ENCODE measurements around the gene BMP7.
"Not testable (repeated sequence)": the region's sequence is repeated elsewhere in the genome, so short reads cannot be mapped to it uniquely, and the experiment has no call there.

The BMP7 gene

DNA sequence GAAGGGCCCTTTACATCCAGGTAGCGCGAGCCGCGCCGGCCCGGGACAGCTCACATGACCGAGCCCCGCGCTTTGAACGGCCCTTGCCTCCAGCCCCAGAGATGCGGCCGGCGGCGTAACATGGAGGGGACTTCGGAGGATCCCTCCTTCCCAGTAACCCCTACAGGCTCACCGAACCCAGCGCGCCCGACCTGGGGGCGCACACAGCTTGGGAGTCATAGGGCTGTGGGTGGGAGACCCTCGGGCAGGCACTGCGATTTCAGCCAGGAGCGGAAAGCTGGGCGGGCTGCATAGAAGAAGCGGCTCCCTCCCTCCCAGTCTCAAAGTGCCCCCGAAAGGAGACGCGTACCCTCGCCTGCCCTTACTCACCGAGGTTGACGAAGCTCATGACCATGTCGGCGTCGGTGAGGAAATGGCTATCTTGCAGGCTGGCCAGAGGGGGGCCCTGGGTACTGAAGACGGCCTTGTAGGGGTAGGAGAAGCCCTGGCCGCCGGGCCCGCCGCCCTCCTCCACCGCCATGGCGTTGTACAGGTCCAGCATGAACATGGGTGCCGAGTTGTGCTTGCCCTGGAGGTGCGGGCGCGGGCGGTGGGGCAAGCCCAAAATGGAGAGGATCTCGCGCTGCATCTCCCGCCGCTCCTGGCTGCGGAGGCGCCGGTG lies 975 bp downstream of the BMP7 start:
- DNase-seq (ENCODE audit: low read depth): no peak

DNA sequence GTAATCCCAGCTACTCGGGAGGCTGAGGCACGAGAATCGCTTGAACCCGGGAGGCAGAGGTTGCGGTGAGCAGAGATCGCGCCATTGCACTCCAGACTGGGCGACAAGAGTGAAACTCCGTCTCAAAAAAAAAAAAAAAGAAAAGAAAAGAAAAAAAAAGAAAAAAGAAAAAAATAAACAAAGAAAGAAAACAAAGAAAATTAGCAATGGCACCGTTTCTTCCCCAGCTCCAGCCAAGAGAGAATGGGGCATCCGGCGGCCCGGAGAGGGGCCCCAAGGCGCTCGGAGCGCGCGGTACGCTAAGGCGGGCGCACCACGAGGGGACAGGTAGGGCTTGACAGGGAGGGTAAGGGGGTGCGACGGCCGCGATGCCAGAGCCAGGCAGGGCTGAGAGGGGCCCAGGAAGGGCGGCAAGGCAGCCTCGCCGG lies 1.5 kb downstream of the BMP7 start:
- not testable (repeated sequence) for DNase-seq (ENCODE audit: low read depth)

GRCh38 chr20:57263801-57264792 lies 2.3 kb downstream of the BMP7 start:
- no peak for DNase-seq (ENCODE audit: low read depth)

GRCh38 chr20:57262784-57263609 lies 3.4 kb downstream of the BMP7 start:
- no peak for DNase-seq (ENCODE audit: low read depth)

DNA sequence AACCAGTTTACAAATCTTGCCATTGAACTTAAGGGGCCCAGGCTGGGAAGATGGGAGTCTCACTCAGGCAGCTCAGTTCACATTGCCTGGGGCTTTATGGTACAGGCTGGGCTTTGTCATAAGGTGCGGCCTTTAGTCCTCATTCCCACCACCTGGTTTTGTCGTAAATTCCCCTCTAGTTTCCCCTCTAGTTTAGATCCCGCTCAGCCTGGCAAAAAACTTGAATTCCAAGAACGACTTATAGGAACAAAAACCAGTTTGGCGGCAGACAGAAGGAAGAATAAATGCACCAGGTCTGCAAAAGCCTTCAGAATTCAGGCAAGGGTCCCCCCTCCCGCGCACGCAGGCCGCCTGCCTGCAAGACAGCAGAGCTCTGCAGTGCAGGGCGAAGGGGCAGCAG lies 4.1 kb downstream of the BMP7 start:
- no peak for DNase-seq (ENCODE audit: low read depth)

- no peak for DNase-seq (ENCODE audit: low read depth)
Observed at GRCh38 chr20:57261457-57262251, 4.8 kb downstream of the BMP7 start.

DNA sequence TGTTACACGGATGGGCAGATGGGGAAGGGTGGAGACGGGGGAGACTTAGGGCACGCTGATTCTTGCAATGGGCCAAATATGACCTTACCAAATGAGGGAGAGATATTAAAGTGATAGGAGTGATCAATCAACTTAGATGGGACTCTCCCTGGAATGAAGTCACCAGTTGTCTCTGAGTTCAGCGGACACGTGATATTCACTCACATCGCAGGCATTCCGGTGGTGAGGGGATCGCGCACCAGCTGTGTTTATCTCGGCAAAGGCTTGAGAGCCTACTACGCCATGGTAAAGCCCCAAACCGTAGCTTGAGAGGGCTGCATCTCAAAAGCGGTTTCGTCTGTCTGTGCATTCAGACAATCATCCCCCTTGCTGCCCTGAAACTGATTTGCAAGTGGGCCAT lies 5.5 kb downstream of the BMP7 start:
- no peak for DNase-seq (ENCODE audit: low read depth)

DNA sequence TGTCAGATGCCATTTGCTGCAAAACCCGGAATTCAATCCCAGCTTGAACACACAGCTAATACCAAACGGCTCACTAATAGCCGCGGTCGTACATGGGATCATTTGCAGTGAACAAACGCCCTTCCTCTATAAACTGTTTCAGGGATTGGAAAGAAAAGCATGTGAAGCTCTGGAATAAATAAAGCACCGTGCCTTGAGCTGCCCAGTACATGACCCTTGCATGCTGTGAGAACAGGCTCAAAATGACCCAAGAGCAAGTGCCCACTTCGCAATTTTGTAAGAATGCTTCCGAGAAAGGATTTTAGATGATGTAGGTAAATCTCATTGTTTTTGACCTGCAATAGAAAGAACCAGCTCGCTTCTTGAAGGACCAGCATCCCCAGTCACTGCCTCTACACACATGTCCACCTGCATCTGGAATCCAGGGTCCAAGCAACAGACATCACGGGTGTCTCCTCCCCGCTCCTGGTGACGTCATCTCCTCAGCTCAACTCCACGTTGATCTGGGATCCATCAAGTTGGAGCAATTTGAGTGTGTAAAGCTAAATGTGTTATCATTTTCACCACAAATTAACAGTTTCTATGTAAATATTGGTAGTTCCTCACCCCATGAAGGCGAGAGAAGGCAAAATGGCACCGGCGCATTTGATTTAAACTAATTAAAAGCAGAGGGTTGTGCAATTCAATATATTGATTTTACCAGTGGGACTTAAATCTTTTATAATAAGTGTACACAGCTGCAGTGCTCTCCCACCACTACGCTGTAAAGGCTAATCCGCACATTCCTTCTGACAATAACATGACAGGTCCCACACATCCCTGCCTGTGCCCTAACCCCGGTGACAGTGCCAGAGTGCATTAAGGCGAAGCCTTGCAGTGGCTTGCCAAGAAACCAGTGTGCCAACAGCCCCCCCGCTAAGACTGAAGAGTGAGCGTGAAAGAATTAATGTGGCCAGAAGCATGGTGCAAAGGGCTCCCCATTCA lies 6.2 kb downstream of the BMP7 start:
- DNase-seq (ENCODE audit: low read depth): no peak

DNA sequence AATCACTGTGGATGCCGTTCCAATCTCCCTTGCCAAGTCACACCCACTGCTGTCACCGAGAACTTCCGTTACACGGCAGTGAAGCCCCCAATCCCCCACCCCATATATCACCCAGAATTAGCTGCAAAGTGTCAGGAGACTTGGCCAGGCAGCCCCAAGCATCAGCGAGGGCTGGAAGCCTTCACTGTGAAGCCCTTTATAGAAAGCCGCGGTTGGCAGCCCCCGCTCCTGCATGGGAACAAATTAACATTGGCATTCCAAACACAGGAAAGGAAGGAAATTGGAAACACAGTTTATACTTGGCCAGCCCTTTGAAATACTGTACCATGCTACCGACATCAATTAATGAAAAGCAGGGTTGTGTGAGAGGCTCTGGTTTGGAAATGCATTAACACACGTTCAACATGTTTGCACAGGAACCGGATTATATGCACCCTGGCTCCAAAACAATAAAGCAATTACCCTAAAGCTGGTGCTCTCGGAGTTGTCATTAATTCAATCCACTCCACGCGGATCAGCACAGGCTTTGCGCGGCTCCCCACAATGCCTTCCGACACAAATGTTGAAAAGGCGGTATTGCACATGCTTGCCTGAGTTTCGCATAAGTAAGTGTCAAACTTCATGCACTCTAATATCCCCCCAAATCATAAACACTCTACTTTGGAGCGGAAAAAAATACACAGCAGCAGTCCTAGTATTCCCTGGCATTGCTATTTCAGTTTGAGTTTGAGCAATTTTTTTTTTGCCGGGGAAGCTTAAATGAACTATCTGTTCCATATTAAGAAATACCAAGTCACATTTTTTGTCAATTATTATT lies 7.1 kb downstream of the BMP7 start:
- no peak for DNase-seq (ENCODE audit: low read depth)

DNA sequence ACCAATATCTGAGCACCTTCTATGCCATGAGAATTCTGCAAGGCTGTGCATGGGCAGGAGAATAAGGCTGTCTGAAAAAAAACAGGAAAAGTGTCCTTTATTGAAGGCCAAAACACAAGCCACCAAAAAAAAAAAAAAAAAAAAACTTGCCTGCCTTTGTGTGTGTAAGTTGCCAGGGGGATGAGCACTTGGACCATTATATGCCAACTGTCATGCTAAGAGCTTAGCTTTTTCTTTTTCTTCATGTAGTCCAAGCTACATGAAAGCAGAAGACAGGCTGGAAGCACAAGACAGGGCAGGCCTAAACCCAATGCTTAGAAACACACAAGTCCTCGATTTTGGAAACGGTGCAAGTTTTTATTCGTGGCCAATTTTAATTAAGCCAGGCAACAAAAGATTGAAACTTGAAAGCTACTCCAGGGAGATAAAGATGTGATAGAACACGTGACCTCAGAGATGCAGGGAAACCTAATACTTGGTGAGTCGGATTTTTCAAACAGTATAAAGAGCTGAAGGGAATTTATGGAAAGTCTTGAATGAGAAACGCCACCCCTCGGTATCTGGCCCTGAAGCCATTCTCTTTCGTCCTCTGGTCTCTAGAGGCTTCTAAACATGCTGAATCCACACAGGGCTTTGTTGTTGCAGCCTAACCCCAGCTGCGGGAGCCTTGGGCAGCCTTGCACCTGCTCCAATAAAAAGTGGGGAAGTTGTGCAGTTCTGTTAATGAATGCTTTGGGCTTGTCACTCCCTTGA lies 8.6 kb downstream of the BMP7 start:
- no peak for DNase-seq (ENCODE audit: low read depth)

- DNase-seq (ENCODE audit: low read depth): no peak
Observed at GRCh38 chr20:57256908-57257307, 9.5 kb downstream of the BMP7 start.

GRCh38 chr20:57256205-57256604 lies 10.2 kb downstream of the BMP7 start:
- DNase-seq (ENCODE audit: low read depth): no peak

- no peak for DNase-seq (ENCODE audit: low read depth)
Observed at GRCh38 chr20:57255183-57255582, 11.3 kb downstream of the BMP7 start.

DNA sequence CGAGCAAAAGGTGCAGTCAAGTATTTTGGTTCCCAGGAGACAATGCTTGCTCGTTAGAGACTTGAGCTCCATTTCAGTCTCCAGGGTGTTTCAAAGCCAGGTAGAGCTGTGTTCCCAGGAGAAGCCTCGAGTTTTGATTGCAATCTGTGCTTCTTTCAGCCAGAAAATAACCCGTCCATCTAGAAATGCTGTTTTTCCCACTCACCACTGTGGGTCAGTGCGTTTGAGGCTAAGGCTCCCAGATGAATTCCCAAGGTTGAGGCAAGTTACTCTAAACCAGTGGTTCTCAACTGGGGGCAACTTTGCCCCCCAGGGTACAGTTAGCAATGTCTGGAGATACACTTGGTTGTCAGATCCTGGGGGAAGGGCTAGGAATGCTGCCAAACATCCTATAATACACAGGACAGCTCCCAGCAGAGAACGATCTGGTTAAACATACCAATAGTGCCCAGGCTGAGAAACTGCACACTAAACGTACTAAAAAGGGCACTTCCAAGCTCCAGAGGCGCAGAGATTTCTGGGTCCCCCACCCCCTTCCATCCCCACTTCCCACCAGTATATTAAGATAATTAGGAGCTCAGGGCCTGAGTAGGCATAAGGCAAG lies 13.8 kb downstream of the BMP7 start:
- DNase-seq (ENCODE audit: low read depth): no peak

- DNase-seq (ENCODE audit: low read depth): no peak
Observed at GRCh38 chr20:57251949-57252348, 14.5 kb downstream of the BMP7 start.

DNA sequence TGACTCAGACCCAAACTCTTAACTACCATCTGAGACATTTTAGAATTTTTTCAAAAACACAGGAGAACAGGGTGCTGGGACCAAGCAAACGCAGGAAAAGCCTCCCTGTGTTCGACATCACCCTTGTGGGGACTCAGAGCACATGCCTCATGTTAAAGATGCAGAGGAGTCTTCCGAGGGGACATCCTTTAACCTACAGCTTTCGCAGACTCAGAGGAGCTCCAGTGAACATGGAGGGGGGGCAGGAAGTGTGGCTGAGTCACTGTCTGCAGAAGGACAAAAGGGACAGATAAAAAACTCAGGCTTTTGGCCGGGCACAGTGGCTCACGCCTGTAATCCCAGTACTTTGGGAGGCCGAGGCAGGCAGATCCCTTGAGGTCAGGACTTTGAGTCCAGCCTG lies 15.1 kb downstream of the BMP7 start:
- DNase-seq (ENCODE audit: low read depth): no peak

- no peak for DNase-seq (ENCODE audit: low read depth)
Observed at GRCh38 chr20:57250607-57251343, 15.7 kb downstream of the BMP7 start.

- DNase-seq (ENCODE audit: low read depth): no peak
Observed at GRCh38 chr20:57249772-57250171, 16.7 kb downstream of the BMP7 start.
